ENCODE measurements around the gene LRP5.

GRCh38 chr11:68459886-68460740 lies 147.7 kb downstream of the LRP5 start:
- TF ChIP-seq CTCF (IDR thresholded peaks at IDR 0.05; ENCODE audit: low read depth, low read length, poor library complexity, severe bottlenecking) (no peak), EZH2phosphoT487 (IDR thresholded peaks at IDR 0.05; ENCODE audit: borderline replicate concordance, low read length) (no peak)
